SU-DHL-6 (cell line): Measurements from ENCODE around the gene CAPN12.

Experiments
- H2AFZ ChIP-seq: fragments of 200-600 bp; sonication (generic); 2 replicates; pipeline ENCODE4 v1.6.1; 2014; ENCODE audit warnings: low read depth, mild to moderate bottlenecking, moderate library complexity, mixed read lengths, antibody characterized with exemption, low read length; ENCODE audit not compliant: severe bottlenecking
- H3F3A ChIP-seq: fragments of 200-600 bp; shearing (Covaris generic); 2 replicates; pipeline ENCODE4 v1.6.0; 2016; ENCODE audit warnings: antibody characterized with exemption, mild to moderate bottlenecking; ENCODE audit not compliant: insufficient read depth
- H3K27ac ChIP-seq: fragments of 200-600 bp; sonication (generic); 2 replicates; pipeline ENCODE4 v1.5.1; 2016; ENCODE audit warnings: low read depth, mild to moderate bottlenecking, low read length, moderate library complexity, mixed read lengths
- H3K27me3 ChIP-seq: fragments of 200-600 bp; sonication (generic), shearing (Covaris generic); 2 replicates; pipeline ENCODE4 v1.6.0; 2014; ENCODE audit warnings: mild to moderate bottlenecking, low read length
- H3K36me3 ChIP-seq: fragments of 200-600 bp; sonication (generic); 2 replicates; pipeline ENCODE4 v1.6.1; 2014; ENCODE audit warnings: mild to moderate bottlenecking, low read length, mixed read lengths
- H3K4me2 ChIP-seq: fragments of 300-600, 200-600 bp; shearing (Covaris generic), sonication (generic); 2 replicates; pipeline ENCODE4 v1.6.0; 2014; ENCODE audit warnings: low read length, low read depth, mild to moderate bottlenecking; ENCODE audit not compliant: poor library complexity, severe bottlenecking
- H3K4me3 ChIP-seq: fragments of 200-600 bp; sonication (generic); 2 replicates; pipeline ENCODE4 v1.5.1; 2014; ENCODE audit warnings: antibody characterized with exemption, low read length, mild to moderate bottlenecking, mixed read lengths; ENCODE audit not compliant: insufficient read depth, poor library complexity, severe bottlenecking
- H3K79me2 ChIP-seq: fragments of 200-600 bp; sonication (generic); 2 replicates; pipeline ENCODE4 v1.6.1; 2014; ENCODE audit warnings: mild to moderate bottlenecking, low read length, moderate library complexity; ENCODE audit not compliant: insufficient read depth
- H3K9ac ChIP-seq: fragments of 200-600 bp; sonication (generic); 2 replicates; pipeline ENCODE4 v1.7.0; 2014; ENCODE audit warnings: mild to moderate bottlenecking, low read length
- H3K9me2 ChIP-seq: fragments of 200-600 bp; sonication (generic); replicated peaks from 2 replicates; pipeline ENCODE4 v1.6.1; 2014; ENCODE audit warnings: low read length; ENCODE audit not compliant: insufficient read depth
- H3K9me3 ChIP-seq: fragments of 200-600 bp; sonication (generic); 2 replicates; pipeline ENCODE4 v1.6.1; 2014; ENCODE audit warnings: low read length, mixed read lengths; ENCODE audit not compliant: insufficient read depth
- H4K20me1 ChIP-seq: fragments of 200-600 bp; sonication (generic); 2 replicates; pipeline ENCODE4 v1.6.1; 2014; ENCODE audit warnings: low read depth, mild to moderate bottlenecking, antibody characterized with exemption, low read length, moderate library complexity, mixed read lengths
- CTCF ChIP-seq: fragments of 200-600 bp; sonication (generic); IDR thresholded peaks from one replicate; pipeline ENCODE4 v1.5.1; 2017; ENCODE audit warnings: antibody characterized with exemption, mild to moderate bottlenecking, low read length, moderate library complexity; ENCODE audit not compliant: insufficient read depth, poor library complexity, severe bottlenecking
- EZH2phosphoT487 ChIP-seq: fragments of 200-600 bp; sonication (generic), shearing (Covaris generic); conservative IDR thresholded peaks from 2 replicates; pipeline ENCODE4 v1.6.1; 2018; ENCODE audit warnings: mild to moderate bottlenecking, antibody characterized with exemption, low read length, moderate library complexity, mixed read lengths

Gene CAPN12

GRCh38 chr19:38684078-38684861 is 60.0 kb downstream of the CAPN12 start:
- Histone ChIP-seq H4K20me1 (peaks cover 4% of the 10 kb centered on the region), H3K36me3 (no peaks in the 10 kb centered on the region), H2AFZ (no peak overlapping the region), H3K27me3 (no peaks in the 10 kb centered on the region), H3K79me2 (peaks cover 92% of the 10 kb centered on the region), H3K9ac (no peak overlapping the region), H3K9me3 (no peaks in the 10 kb centered on the region), H3K4me2 (no peak overlapping the region), H3F3A (no peaks in the 10 kb centered on the region), H3K27ac (no peak overlapping the region), H3K9me2 (no peaks in the 10 kb centered on the region), H3K4me3 (no peak overlapping the region)
- TF ChIP-seq EZH2phosphoT487 (no peak), CTCF (no peak)

- Histone ChIP-seq H3K36me3 (no peaks in the 10 kb centered on the region), H3K9me3 (no peaks in the 10 kb centered on the region), H4K20me1 (no peaks in the 10 kb centered on the region; the same call in 1 of the 2 replicates), H3F3A (no peaks in the 10 kb centered on the region), H3K4me3 (no peak overlapping the region), H3K9ac (no peak overlapping the region), H3K27me3 (no peaks in the 10 kb centered on the region), H2AFZ (no peak overlapping the region), H3K4me2 (no peak overlapping the region), H3K9me2 (no peaks in the 10 kb centered on the region), H3K27ac (no peak overlapping the region), H3K79me2 (peaks cover 92% of the 10 kb centered on the region)
- TF ChIP-seq EZH2phosphoT487 (no peak), CTCF (no peak)
Observed at GRCh38 chr19:38683393-38684077, 60.7 kb downstream of the CAPN12 start.

GRCh38 chr19:38682872-38683392 is 61.3 kb downstream of the CAPN12 start:
- H2AFZ ChIP-seq: no peak overlapping the region
- H3K9ac ChIP-seq: no peak overlapping the region
- H3K36me3 ChIP-seq: no peaks in the 10 kb centered on the region

More at GRCh38 chr19:38682872-38683392, 61.3 kb downstream of the CAPN12 start:
- no peak overlapping the region for H3K4me3 ChIP-seq
- H3K9me2 ChIP-seq: no peaks in the 10 kb centered on the region
- H3K27me3 ChIP-seq: no peaks in the 10 kb centered on the region
- H3K79me2 ChIP-seq: peaks cover 92% of the 10 kb centered on the region
- H3K9me3 ChIP-seq: no peaks in the 10 kb centered on the region
- no peaks in the 10 kb centered on the region for H3F3A ChIP-seq
- H4K20me1 ChIP-seq: no peaks in the 10 kb centered on the region; the same call in 1 of the 2 replicates
- no peak overlapping the region for H3K27ac ChIP-seq
- TF ChIP-seq EZH2phosphoT487: no peak
- TF ChIP-seq CTCF: no peak
- no peak overlapping the region for H3K4me2 ChIP-seq
